PC-3 (cell line): Measurements from ENCODE around the gene SHROOM3. TPM values are rescaled to one million over a fixed set of nuclear protein-coding genes. Genes with fewer than 3 reads are reported as not detected.
"Not testable (repeated sequence)": the region's sequence is repeated elsewhere in the genome, so short reads cannot be mapped to it uniquely, and the experiment has no call there.

ENCODE experiments used
- ATAC-seq: fragments of 200-7000 bp; cut with Tn5 transposase; 2 replicates; pipeline ENCODE4 v1.9.1; 2020; ENCODE audit warnings: mild to moderate bottlenecking, moderate library complexity
- BruUV-seq: library from RNA; stranded (reverse); fragments of 400-500 nt; replicated peaks from 2 replicates; lab custom pipeline; 2021; lab: Mats Ljungman, UMichigan
- CTCF ChIA-PET: fragments of 300-600 bp; sonication (Branson Sonifier 250); formaldehyde crosslinking; loops from one replicate; lab custom pipeline; 2022; ENCODE audit warnings: antibody characterized with exemption; lab: Charles Lee
- POLR2A ChIA-PET: fragments of 300-600 bp; sonication (Branson Sonifier 250); formaldehyde crosslinking; loops from one replicate; lab custom pipeline; 2022; ENCODE audit warnings: antibody characterized with exemption; ENCODE audit not compliant: unreplicated experiment; lab: Charles Lee
- DNase-seq: peaks from one replicate; pipeline ENCODE4 v3.0.0-alpha.2; 2015
- H2AFZ ChIP-seq: fragments of 300-600 bp; sonication (generic); 2 replicates; pipeline ENCODE4 v1.6.0; 2016; ENCODE audit warnings: antibody characterized with exemption, low read length
- H3F3A ChIP-seq: fragments of 300-600 bp; sonication (generic); one replicate; pipeline ENCODE4 v1.6.0; 2017; ENCODE audit warnings: antibody characterized with exemption, low read length, control low read depth, mild to moderate bottlenecking; ENCODE audit not compliant: unreplicated experiment
- H3K27ac ChIP-seq: fragments of 300-600 bp; sonication (generic); 2 replicates; pipeline ENCODE4 v1.5.1; 2016; ENCODE audit warnings: mild to moderate bottlenecking, low read length
- H3K27me3 ChIP-seq: fragments of 300-600 bp; sonication (generic); 2 replicates; pipeline ENCODE4 v1.6.1; 2016; ENCODE audit warnings: low read length, mixed read lengths
- H3K36me3 ChIP-seq: fragments of 300-600 bp; sonication (generic); 2 replicates; pipeline ENCODE4 v1.6.1; 2016; ENCODE audit warnings: low read depth, mixed run types, low read length, mixed read lengths
- H3K4me1 ChIP-seq: fragments of 300-600 bp; sonication (generic); 2 replicates; pipeline ENCODE4 v1.5.1; 2016; ENCODE audit warnings: low read length; ENCODE audit not compliant: insufficient read depth
- H3K4me2 ChIP-seq: fragments of 300-600 bp; sonication (generic); 2 replicates; pipeline ENCODE4 v1.6.0; 2016; ENCODE audit warnings: low read length
- H3K4me3 ChIP-seq: fragments of 300-600 bp; sonication (generic); 2 replicates; pipeline ENCODE4 v1.5.1; 2016; ENCODE audit warnings: mild to moderate bottlenecking, low read length, mixed read lengths
- H3K79me2 ChIP-seq: fragments of 300-600 bp; sonication (generic); 2 replicates; pipeline ENCODE4 v1.6.1; 2017; ENCODE audit warnings: low read length, mixed read lengths
- H3K9ac ChIP-seq: fragments of 300-600 bp; sonication (generic); 2 replicates; pipeline ENCODE4 v1.6.0; 2016; ENCODE audit warnings: mild to moderate bottlenecking, low read length
- H3K9me2 ChIP-seq: fragments of 300-600 bp; sonication (generic); replicated peaks from 2 replicates; pipeline ENCODE4 v1.6.1; 2016; ENCODE audit warnings: mixed run types, low read length, mixed read lengths
- H3K9me3 ChIP-seq: fragments of 300-600 bp; sonication (generic); 2 replicates; pipeline ENCODE4 v1.6.1; 2016; ENCODE audit warnings: low read length, mixed read lengths
- H4K20me1 ChIP-seq: fragments of 300-600 bp; sonication (generic); 2 replicates; pipeline ENCODE4 v1.6.1; 2016; ENCODE audit warnings: low read length, mixed read lengths
- CTCF ChIP-seq: fragments of 300-600 bp; sonication (generic); conservative IDR thresholded peaks from 2 replicates; pipeline ENCODE4 v1.5.1; 2017; ENCODE audit warnings: antibody characterized with exemption, low read depth, mild to moderate bottlenecking, low read length
- EZH2 ChIP-seq: fragments of 300-600 bp; sonication (generic); IDR thresholded peaks from one replicate; pipeline ENCODE4 v1.6.1; 2017; ENCODE audit warnings: antibody characterized with exemption, mild to moderate bottlenecking, low read length; ENCODE audit not compliant: unreplicated experiment
- EZH2phosphoT487 ChIP-seq: fragments of 300-600 bp; sonication (generic); IDR thresholded peaks from 2 replicates; pipeline ENCODE4 v1.6.1; 2018; ENCODE audit warnings: mild to moderate bottlenecking, antibody characterized with exemption, low read length, borderline replicate concordance
- intact Hi-C: fragments of 100-400 bp; cut with micrococcal nuclease; formaldehyde crosslinking; loops from 2 replicates; pipeline ENCODE4 v1.9.0; 2023
- total RNA-seq: library from RNA; depleted of rRNA; stranded (reverse); fragments of >200 nt; gene quantifications from 2 replicates; pipeline ENCODE4 v1.2.3, GENCODE V29; 2014

SHROOM3 gene
- total RNA-seq, 1 experiment from 2014 or later = 27.8 TPM

- peaks cover 11% of the 10 kb centered on the region for H3K4me1 ChIP-seq
- intact Hi-C loops = no loop called here
- DNase-seq (no peak), ATAC-seq (no peak)
- ChIA-PET POLR2A (interaction anchor here (0.5 kb wide), 1 partner anchor 279 kb away, joined by 4 read pairs; no protein-coding TSS in a partner anchor), CTCF (no interaction called here)
- H2AFZ ChIP-seq = no peak overlapping the region
- TF ChIP-seq EZH2 (no peak), CTCF (no peak), EZH2phosphoT487 (no peak)
- no peak overlapping the region for H3K4me2 ChIP-seq
- H3K4me3 ChIP-seq = no peak overlapping the region
- no peaks in the 10 kb centered on the region for H3K9me3 ChIP-seq
- no peaks in the 10 kb centered on the region for H3K27me3 ChIP-seq
- H4K20me1 ChIP-seq = no peaks in the 10 kb centered on the region
- H3K79me2 ChIP-seq = no peaks in the 10 kb centered on the region
- no peaks in the 10 kb centered on the region for H3K9me2 ChIP-seq
- H3K9ac ChIP-seq = no peak overlapping the region
- H3K27ac ChIP-seq = no peak overlapping the region
- BruUV-seq = no TSS peak
- H3F3A ChIP-seq = no peaks in the 10 kb centered on the region
- H3K36me3 ChIP-seq = no peaks in the 10 kb centered on the region
Measured at GRCh38 chr4:76607266-76607799, 172.3 kb downstream of the SHROOM3 start.

GRCh38 chr4:76607846-76608245 lies 172.8 kb downstream of the SHROOM3 start:
- ChIA-PET POLR2A (no interaction called here), CTCF (no interaction called here)
- Histone ChIP-seq H2AFZ (no peak overlapping the region), H3K27ac (no peak overlapping the region), H3K79me2 (no peaks in the 10 kb centered on the region), H3F3A (no peaks in the 10 kb centered on the region), H3K36me3 (no peaks in the 10 kb centered on the region), H3K27me3 (no peaks in the 10 kb centered on the region), H3K9me3 (no peaks in the 10 kb centered on the region), H3K4me2 (no peak overlapping the region), H3K4me1 (peaks cover 11% of the 10 kb centered on the region), H3K4me3 (no peak overlapping the region), H3K9me2 (no peaks in the 10 kb centered on the region), H4K20me1 (no peaks in the 10 kb centered on the region), H3K9ac (no peak overlapping the region)
- BruUV-seq = no TSS peak
- DNase-seq = no peak
- TF ChIP-seq EZH2 (no peak), CTCF (no peak), EZH2phosphoT487 (no peak)
- no peak for ATAC-seq
- intact Hi-C loops = no loop called here

DNA sequence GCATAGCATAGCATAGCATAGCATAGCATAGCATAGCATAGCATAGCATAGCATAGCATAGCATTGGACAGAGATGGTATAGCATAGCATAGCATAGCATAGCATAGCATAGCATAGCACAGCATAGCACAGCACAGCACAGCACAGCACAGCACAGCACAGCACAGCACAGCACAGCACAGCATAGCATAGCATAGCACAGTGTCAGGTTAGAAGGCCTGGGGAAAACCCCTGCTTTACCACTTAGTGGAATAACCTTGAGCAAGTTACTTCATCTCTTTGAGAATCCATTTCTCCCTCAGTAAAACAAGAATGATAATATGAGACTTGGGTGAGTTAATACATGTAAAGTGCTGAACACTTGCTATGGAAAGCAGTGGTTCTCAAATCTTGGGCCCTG lies 173.5 kb downstream of the SHROOM3 start:
- intact Hi-C loops = not testable (repeated sequence)

More for the DNA sequence above, 173.5 kb downstream of the SHROOM3 start:
- H3K9me2 ChIP-seq, H3K27ac ChIP-seq, CTCF ChIA-PET, H3K79me2 ChIP-seq, H3K27me3 ChIP-seq, H3K36me3 ChIP-seq, DNase-seq, H3K9me3 ChIP-seq, H2AFZ ChIP-seq, POLR2A ChIA-PET, H3K9ac ChIP-seq, H4K20me1 ChIP-seq, H3F3A ChIP-seq, H3K4me2 ChIP-seq, ATAC-seq, H3K4me3 ChIP-seq, BruUV-seq: not testable (repeated sequence)
- peaks cover 11% of the 10 kb centered on the region for H3K4me1 ChIP-seq
